GM23248 (cell line): ENCODE measurements around the gene TRAPPC5. TPM values are rescaled to one million over a fixed set of nuclear protein-coding genes. Genes with fewer than 3 reads are reported as not detected.
A peak's percentile ranks its signal among the peaks of the same experiment; 100 is the strongest.

Experiments
- DNase-seq: peaks from one replicate; pipeline ENCODE4 v3.0.0-alpha.2; 2015
- H2AFZ ChIP-seq: fragments of 200-600 bp; sonication (generic); 2 replicates; pipeline ENCODE4 v1.6.1; 2016; ENCODE audit warnings: antibody characterized with exemption
- H3F3A ChIP-seq: fragments of 200-600 bp; sonication (generic); 2 replicates; pipeline ENCODE4 v1.6.1; 2016; ENCODE audit warnings: mild to moderate bottlenecking, antibody characterized with exemption, mixed run types; ENCODE audit not compliant: insufficient read depth
- H3K27ac ChIP-seq: fragments of 200-600 bp; sonication (generic); 2 replicates; pipeline ENCODE4 v1.5.1; 2016; ENCODE audit warnings: mild to moderate bottlenecking
- H3K27me3 ChIP-seq: fragments of 200-600 bp; sonication (generic); replicated peaks from 2 replicates; pipeline ENCODE4 v1.6.1; 2016; ENCODE audit warnings: mild to moderate bottlenecking; ENCODE audit not compliant: insufficient read depth
- H3K36me3 ChIP-seq: fragments of 200-600 bp; sonication (generic); 2 replicates; pipeline ENCODE4 v1.6.1; 2016; ENCODE audit warnings: low read depth, mild to moderate bottlenecking
- H3K4me1 ChIP-seq: fragments of 200-600 bp; sonication (generic); 2 replicates; pipeline ENCODE4 v1.6.1; 2016; ENCODE audit warnings: mild to moderate bottlenecking; ENCODE audit not compliant: insufficient read depth
- H3K4me2 ChIP-seq: fragments of 200-600 bp; sonication (generic); one replicate; pipeline ENCODE4 v1.6.1; 2016; ENCODE audit warnings: mild to moderate bottlenecking; ENCODE audit not compliant: unreplicated experiment
- H3K4me3 ChIP-seq: fragments of 200-600 bp; sonication (generic); 2 replicates; pipeline ENCODE4 v1.5.1; 2016; ENCODE audit warnings: mild to moderate bottlenecking
- H3K79me2 ChIP-seq: fragments of 200-600 bp; sonication (generic); 2 replicates; pipeline ENCODE4 v1.6.1; 2016; ENCODE audit warnings: mild to moderate bottlenecking; ENCODE audit not compliant: insufficient read depth
- H3K9ac ChIP-seq: fragments of 200-600 bp; sonication (generic); 2 replicates; pipeline ENCODE4 v1.6.1; 2016; ENCODE audit warnings: mild to moderate bottlenecking
- H3K9me2 ChIP-seq: fragments of 200-600 bp; sonication (generic); 2 replicates; pipeline ENCODE4 v1.6.1; 2016; ENCODE audit warnings: mixed run types, mild to moderate bottlenecking, moderate library complexity; ENCODE audit not compliant: insufficient read depth
- H3K9me3 ChIP-seq: fragments of 200-600 bp; sonication (generic); one replicate; pipeline ENCODE4 v1.6.1; 2017; ENCODE audit warnings: low read depth
- H4K20me1 ChIP-seq: fragments of 200-600 bp; sonication (generic); 2 replicates; pipeline ENCODE4 v1.6.0; 2016; ENCODE audit not compliant: insufficient read depth
- EZH2 ChIP-seq: fragments of 200-600 bp; sonication (generic); IDR thresholded peaks from 2 replicates; pipeline ENCODE4 v1.6.1; 2018; ENCODE audit warnings: antibody characterized with exemption, mild to moderate bottlenecking; ENCODE audit not compliant: insufficient read depth, poor library complexity, severe bottlenecking
- EZH2phosphoT487 ChIP-seq: fragments of 200-600 bp; sonication (generic); IDR thresholded peaks from 2 replicates; pipeline ENCODE4 v1.6.1; 2018; ENCODE audit warnings: antibody characterized with exemption, moderate library complexity, mild to moderate bottlenecking, low read depth; ENCODE audit not compliant: insufficient read depth
- WGBS, 2 experiments: methylation state at CpG; one replicate each; pipeline ENCODE4 v1.1.6; 2015 to 2017; ENCODE audit warnings: low lambda C conversion rate in 2 of 2, low coverage in 1 of 2; ENCODE audit errors: missing lambda C conversion rate in 2 of 2; 5-methylcytosine and 5-hydroxymethylcytosine counted together
- in situ Hi-C: fragments of 300-500 bp; cut with MboI; formaldehyde crosslinking; loops from 2 replicates; pipeline ENCODE4 v1.15.0; 2020
- polyA plus RNA-seq: library from polyadenylated mRNA; unstranded; fragments of >200 nt; fragmentation: Nextera tagmentation; extraction: Ambion mirVana; gene quantifications from 2 replicates; pipeline ENCODE4 v1.2.1, GENCODE V29; 2016
- total RNA-seq: library from RNA; depleted of rRNA; stranded (reverse); fragments of >200 nt; shearing (Covaris generic); gene quantifications from 2 replicates; pipeline ENCODE4 v1.2.3, GENCODE V29; 2014

The TRAPPC5 gene
- total and polyA plus RNA-seq, 2 experiments from 2014 or later = 68.1 to 207 TPM

DNA sequence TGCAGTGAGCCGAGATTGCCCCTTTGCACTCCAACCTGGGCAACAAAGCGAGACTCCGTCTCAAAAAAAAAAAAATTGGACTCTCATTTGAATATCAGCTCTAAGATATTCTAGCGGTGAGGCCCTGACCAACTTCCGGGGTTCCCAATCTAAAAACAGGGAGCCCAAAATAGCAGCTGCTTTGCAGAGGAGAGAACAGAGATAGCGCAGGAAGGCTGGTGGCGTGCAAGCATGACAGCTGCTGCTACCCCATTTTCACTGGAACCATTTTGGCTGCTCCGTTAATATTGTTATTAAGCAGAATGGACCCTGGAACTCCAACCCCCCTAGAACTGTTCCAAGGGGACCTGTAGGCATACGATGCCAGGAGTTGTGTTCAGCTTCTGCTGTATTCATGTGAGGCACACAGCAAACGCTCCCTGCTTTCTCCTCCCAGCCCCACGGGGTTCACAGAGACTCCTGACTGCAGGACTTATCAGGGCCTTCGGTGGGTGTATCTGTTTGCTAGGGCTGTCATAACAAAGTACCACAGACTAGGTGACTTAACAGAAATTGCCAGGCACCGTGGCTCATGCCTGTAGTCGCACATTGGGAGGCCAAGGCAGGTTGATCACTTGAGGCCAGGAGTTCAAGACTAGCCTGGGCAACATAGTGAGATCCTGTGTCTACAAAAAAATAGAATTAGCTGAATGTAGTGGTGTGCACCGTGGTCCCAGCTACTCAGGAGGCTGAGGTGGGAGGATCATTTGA, 32.2 kb upstream of the TRAPPC5 start:
- no peaks in the 10 kb centered on the region for H3K36me3 ChIP-seq
- H3K27ac ChIP-seq = no peak overlapping the region
- no peaks in the 10 kb centered on the region for H3K9me2 ChIP-seq
- H3K9me3 ChIP-seq = no peaks in the 10 kb centered on the region
- 66 to 73% methylated on average over 15 of the region's 15 CpGs for WGBS, 2 experiments
- no peak overlapping the region for H3K9ac ChIP-seq
- no peaks in the 10 kb centered on the region for H3K4me1 ChIP-seq
- TF ChIP-seq EZH2 (no peak), EZH2phosphoT487 (no peak)
- no peaks in the 10 kb centered on the region for H3F3A ChIP-seq
- H3K4me2 ChIP-seq = no peak overlapping the region
- in situ Hi-C loops = no loop called here
- no peaks in the 10 kb centered on the region for H4K20me1 ChIP-seq
- peaks cover 6% of the 10 kb centered on the region; the same call in 1 of the 2 replicates for H3K27me3 ChIP-seq
- no peak for DNase-seq
- H3K79me2 ChIP-seq = no peaks in the 10 kb centered on the region
- H3K4me3 ChIP-seq = no peak overlapping the region
- no peak overlapping the region for H2AFZ ChIP-seq

DNA sequence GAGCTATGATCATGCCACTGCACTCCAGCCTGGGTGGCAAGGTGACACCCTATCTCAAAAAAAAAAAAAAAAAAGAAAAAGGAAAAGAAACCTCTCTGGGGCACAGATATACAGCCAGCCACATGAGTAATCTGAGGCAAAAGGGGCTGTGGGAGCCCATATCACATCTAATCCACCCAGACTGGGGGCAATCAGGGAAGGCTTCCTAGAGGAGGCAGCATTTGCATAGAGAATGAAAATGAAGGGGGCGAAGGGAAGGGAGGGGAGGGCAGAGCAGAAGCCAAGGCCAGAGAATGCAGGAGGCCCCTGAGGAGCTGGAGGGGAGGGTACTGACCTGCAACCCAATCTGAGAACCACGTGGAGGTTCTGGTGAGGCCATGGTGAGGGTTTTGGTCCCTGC, 30.5 kb upstream of the TRAPPC5 start:
- in situ Hi-C loops = no loop called here

DNA sequence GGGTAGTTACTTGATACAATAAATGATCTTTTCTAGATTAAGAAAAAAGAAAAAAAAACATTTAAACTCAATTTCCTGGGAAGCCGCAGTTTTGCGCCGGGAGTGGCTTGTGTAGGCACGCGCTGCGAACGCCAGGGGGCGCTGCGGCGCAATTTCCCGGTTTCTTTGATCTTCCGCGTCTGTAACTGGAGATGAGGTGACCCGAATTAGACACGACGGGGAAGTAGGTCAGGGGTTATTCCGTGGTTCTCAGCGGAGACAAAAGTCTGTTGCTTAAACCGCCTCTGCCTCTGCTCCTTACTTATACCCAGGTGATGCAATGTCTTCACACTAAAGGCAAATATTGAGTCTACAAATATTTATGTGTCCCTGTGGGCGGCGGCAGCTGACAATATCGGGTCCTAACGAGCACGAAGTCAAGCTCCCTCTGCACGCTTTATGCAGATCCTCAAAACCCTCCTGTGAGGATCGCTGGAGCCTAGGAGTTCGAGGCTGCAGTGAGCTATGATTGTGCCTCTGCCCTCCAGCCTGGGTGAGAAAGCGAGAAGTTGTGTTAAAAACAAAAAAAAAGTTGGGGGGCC, 28.5 kb upstream of the TRAPPC5 start:
- H3K4me2 ChIP-seq = peak overlapping the region; percentile 59
- H3K4me3 ChIP-seq = peak overlapping the region; percentile 49
- peak; percentile 74 for DNase-seq
- H4K20me1 ChIP-seq = no peaks in the 10 kb centered on the region
- peak overlapping the region; percentile 77 for H2AFZ ChIP-seq
- no peaks in the 10 kb centered on the region for H3K9me3 ChIP-seq
- peak overlapping the region; percentile 17; the same call in 1 of the 2 replicates for H3K9ac ChIP-seq
- peaks cover 6% of the 10 kb centered on the region; the same call in 1 of the 2 replicates for H3K27me3 ChIP-seq
- no peaks in the 10 kb centered on the region for H3F3A ChIP-seq
- H3K9me2 ChIP-seq = no peaks in the 10 kb centered on the region
- no peaks in the 10 kb centered on the region for H3K79me2 ChIP-seq
- 4 to 5% methylated on average over 28 of the region's 28 CpGs for WGBS, 2 experiments
- no peaks in the 10 kb centered on the region for H3K4me1 ChIP-seq
- in situ Hi-C loops = no loop called here
- H3K27ac ChIP-seq = no peak overlapping the region
- no peaks in the 10 kb centered on the region for H3K36me3 ChIP-seq
- TF ChIP-seq EZH2phosphoT487 (no peak), EZH2 (no peak)

More for the DNA sequence above, 30.5 kb upstream of the TRAPPC5 start:
- Histone ChIP-seq H3K27me3 (peaks cover 6% of the 10 kb centered on the region; the same call in 1 of the 2 replicates), H3K36me3 (no peaks in the 10 kb centered on the region), H4K20me1 (no peaks in the 10 kb centered on the region), H3K9me3 (no peaks in the 10 kb centered on the region), H3K4me1 (no peaks in the 10 kb centered on the region), H3K9me2 (no peaks in the 10 kb centered on the region), H3K79me2 (no peaks in the 10 kb centered on the region), H3F3A (no peaks in the 10 kb centered on the region), H2AFZ (no peak overlapping the region), H3K4me2 (no peak overlapping the region), H3K4me3 (no peak overlapping the region), H3K9ac (no peak overlapping the region), H3K27ac (no peak overlapping the region)
- no peak for DNase-seq
- 35 to 43% methylated on average over 2 of the region's 2 CpGs for WGBS, 2 experiments
- TF ChIP-seq EZH2 = no peak
- no peak for TF ChIP-seq EZH2phosphoT487

DNA sequence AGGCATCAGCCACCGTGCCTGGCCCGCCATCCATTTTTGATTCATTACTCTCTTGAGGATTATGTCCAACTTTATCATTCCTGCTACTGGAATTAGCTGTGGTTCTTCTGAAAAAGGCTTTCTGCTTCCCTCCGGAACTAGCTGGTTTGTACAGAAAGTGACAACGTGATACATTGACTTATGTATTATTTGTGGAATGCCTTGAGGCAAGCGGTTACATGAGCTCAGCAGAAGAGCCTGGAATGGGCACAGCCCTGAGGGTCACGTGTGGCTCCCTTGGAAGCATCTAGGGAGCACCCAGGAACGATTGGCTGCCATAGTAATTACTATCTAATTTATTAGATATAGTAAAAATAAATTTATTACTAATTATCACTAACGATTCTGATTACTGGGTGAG, 26.2 kb upstream of the TRAPPC5 start:
- H3F3A ChIP-seq = no peaks in the 10 kb centered on the region
- H3K79me2 ChIP-seq = no peaks in the 10 kb centered on the region
- peaks cover 19% of the 10 kb centered on the region for H3K27me3 ChIP-seq
- no peaks in the 10 kb centered on the region for H3K9me3 ChIP-seq
- no peak overlapping the region for H3K9ac ChIP-seq
- no peak overlapping the region for H3K4me3 ChIP-seq
- in situ Hi-C loops = no loop called here
- no peaks in the 10 kb centered on the region for H4K20me1 ChIP-seq
- peak; percentile 36 for DNase-seq
- no peak for TF ChIP-seq EZH2
- TF ChIP-seq EZH2phosphoT487 = no peak
- H2AFZ ChIP-seq = no peak overlapping the region
- no peak overlapping the region for H3K4me2 ChIP-seq
- WGBS, 2 experiments = 22 to 26% methylated on average over 8 of the region's 8 CpGs
- no peaks in the 10 kb centered on the region for H3K4me1 ChIP-seq
- no peak overlapping the region for H3K27ac ChIP-seq
- H3K36me3 ChIP-seq = no peaks in the 10 kb centered on the region
- H3K9me2 ChIP-seq = no peaks in the 10 kb centered on the region
